Neural progenitor cell (in vitro differentiated cells): ENCODE data around the gene SLC12A6. TPM values are rescaled to one million over a fixed set of nuclear protein-coding genes. Genes with fewer than 3 reads are reported as not detected.

Experiments used
- DNase-seq: peaks from one replicate; pipeline ENCODE4 v3.0.0-alpha.2; 2016; ENCODE audit warnings: low spot score
- H2AFZ ChIP-seq: fragments of 200-600 bp; sonication (generic); replicated peaks from 2 replicates; pipeline ENCODE4 v1.6.1; 2016; ENCODE audit warnings: antibody characterized with exemption
- H3F3A ChIP-seq: fragments of 200-600 bp; sonication (generic); 2 replicates; pipeline ENCODE4 v1.6.1; 2016; ENCODE audit warnings: antibody characterized with exemption, low read depth
- H3K27ac ChIP-seq: fragments of 200-600 bp; sonication (generic); 2 replicates; pipeline ENCODE4 v1.5.1; 2016; ENCODE audit warnings: mild to moderate bottlenecking
- H3K27me3 ChIP-seq: fragments of 200-600 bp; sonication (generic); 2 replicates; pipeline ENCODE4 v1.6.1; 2016; ENCODE audit warnings: mild to moderate bottlenecking, moderate library complexity
- H3K36me3 ChIP-seq: fragments of 200-600 bp; sonication (generic); 2 replicates; pipeline ENCODE4 v1.5.1; 2016
- H3K4me1 ChIP-seq: fragments of 200-600 bp; sonication (generic); 2 replicates; pipeline ENCODE4 v1.6.1; 2016; ENCODE audit warnings: mixed run types
- H3K4me2 ChIP-seq: fragments of 200-600 bp; sonication (generic); 2 replicates; pipeline ENCODE4 v1.6.1; 2016
- H3K4me3 ChIP-seq: fragments of 200-600 bp; sonication (generic); 2 replicates; pipeline ENCODE4 v1.5.1; 2016
- H3K79me2 ChIP-seq: fragments of 200-600 bp; sonication (generic); 2 replicates; pipeline ENCODE4 v1.6.1; 2016; ENCODE audit warnings: low read depth
- H3K9ac ChIP-seq: fragments of 200-600 bp; sonication (generic); 2 replicates; pipeline ENCODE4 v1.6.1; 2016
- H3K9me3 ChIP-seq: fragments of 200-600 bp; sonication (generic); 2 replicates; pipeline ENCODE4 v1.5.1; 2016; ENCODE audit warnings: low read depth
- H4K20me1 ChIP-seq: fragments of 200-600 bp; sonication (generic); 2 replicates; pipeline ENCODE4 v1.6.1; 2016; ENCODE audit warnings: low read depth
- H3K27ac Mint-ChIP-seq: 3 replicates; pipeline ENCODE4 v1.8.0; 2021; ENCODE audit warnings: mixed read lengths
- H3K27me3 Mint-ChIP-seq: 2 replicates; pipeline ENCODE4 v1.8.0; 2022; ENCODE audit warnings: low read depth, mild to moderate bottlenecking, inconsistent platforms, moderate library complexity, mixed read lengths; ENCODE audit not compliant: insufficient read depth
- H3K36me3 Mint-ChIP-seq: 3 replicates; pipeline ENCODE4 v1.8.0; 2021; ENCODE audit warnings: mixed read lengths
- H3K4me1 Mint-ChIP-seq: 3 replicates; pipeline ENCODE4 v1.8.0; 2021; ENCODE audit warnings: mixed read lengths
- H3K4me3 Mint-ChIP-seq: 3 replicates; pipeline ENCODE4 v1.8.0; 2021; ENCODE audit warnings: mild to moderate bottlenecking, moderate library complexity, mixed read lengths
- H3K9me3 Mint-ChIP-seq: 3 replicates; pipeline ENCODE4 v1.8.0; 2020; ENCODE audit warnings: mixed read lengths
- EZH2 ChIP-seq: fragments of 200-600 bp; sonication (generic); IDR thresholded peaks from 2 replicates; pipeline ENCODE4 v1.6.1; 2017; ENCODE audit warnings: antibody characterized with exemption, mild to moderate bottlenecking, moderate library complexity
- EZH2phosphoT487 ChIP-seq: fragments of 200-600 bp; sonication (generic); IDR thresholded peaks from 2 replicates; pipeline ENCODE4 v1.6.1; 2017; ENCODE audit warnings: antibody characterized with exemption
- total RNA-seq: library from RNA; depleted of rRNA; stranded (reverse); fragments of >200 nt; gene quantifications from 2 replicates; pipeline ENCODE4 v1.2.3, GENCODE V29; 2015; ENCODE audit warnings: low replicate concordance
- TF ChIP-seq, protein P1 (sequence below): fragments of 200-600 bp; sonication (generic); IDR thresholded peaks from 2 replicates; pipeline ENCODE4 v1.5.1; 2017; ENCODE audit warnings: antibody characterized with exemption, mild to moderate bottlenecking

The SLC12A6 gene
- total RNA-seq, 1 donor from 2014 or later = 17.7 TPM

GRCh38 chr15:34367101-34368081 lies 29.8 kb upstream of the SLC12A6 start, which contains the start of gene LPCAT4:
Gene LPCAT4 (minus strand): TSS chr15:34367196. CDS start chr15:34367100, 96 bp downstream.
- Histone ChIP-seq H3K27me3 (no peaks in the 10 kb centered on the region), H2AFZ (peak within 1 kb of the TSS; percentile 95), H3K9me3 (no peaks in the 10 kb centered on the region), H3K79me2 (peaks cover 24% of the 10 kb centered on the region), H3K4me2 (peak within 1 kb of the TSS; percentile 85), H4K20me1 (peaks cover 14% of the 10 kb centered on the region), H3K27ac (peak within 1 kb of the TSS; percentile 91), H3K4me3 (peak within 1 kb of the TSS; percentile 78), H3F3A (peaks cover 19% of the 10 kb centered on the region), H3K36me3 (no peaks in the 10 kb centered on the region), H3K9ac (peak within 1 kb of the TSS; percentile 47), H3K4me1 (peaks cover 15% of the 10 kb centered on the region)
- TF ChIP-seq, protein P1, sequence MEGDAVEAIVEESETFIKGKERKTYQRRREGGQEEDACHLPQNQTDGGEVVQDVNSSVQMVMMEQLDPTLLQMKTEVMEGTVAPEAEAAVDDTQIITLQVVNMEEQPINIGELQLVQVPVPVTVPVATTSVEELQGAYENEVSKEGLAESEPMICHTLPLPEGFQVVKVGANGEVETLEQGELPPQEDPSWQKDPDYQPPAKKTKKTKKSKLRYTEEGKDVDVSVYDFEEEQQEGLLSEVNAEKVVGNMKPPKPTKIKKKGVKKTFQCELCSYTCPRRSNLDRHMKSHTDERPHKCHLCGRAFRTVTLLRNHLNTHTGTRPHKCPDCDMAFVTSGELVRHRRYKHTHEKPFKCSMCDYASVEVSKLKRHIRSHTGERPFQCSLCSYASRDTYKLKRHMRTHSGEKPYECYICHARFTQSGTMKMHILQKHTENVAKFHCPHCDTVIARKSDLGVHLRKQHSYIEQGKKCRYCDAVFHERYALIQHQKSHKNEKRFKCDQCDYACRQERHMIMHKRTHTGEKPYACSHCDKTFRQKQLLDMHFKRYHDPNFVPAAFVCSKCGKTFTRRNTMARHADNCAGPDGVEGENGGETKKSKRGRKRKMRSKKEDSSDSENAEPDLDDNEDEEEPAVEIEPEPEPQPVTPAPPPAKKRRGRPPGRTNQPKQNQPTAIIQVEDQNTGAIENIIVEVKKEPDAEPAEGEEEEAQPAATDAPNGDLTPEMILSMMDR = peak; percentile 79
- peak; percentile 27 for TF ChIP-seq EZH2
- peak; percentile 28 for TF ChIP-seq EZH2phosphoT487
- peaks cover 3% of the 10 kb centered on the region for H3K36me3 Mint-ChIP-seq
- peaks cover 16% of the 10 kb centered on the region for H3K4me1 Mint-ChIP-seq
- H3K27ac Mint-ChIP-seq = peak within 1 kb of the TSS; percentile 97
- peak; percentile 95 for DNase-seq
- peak within 1 kb of the TSS; percentile 97 for H3K4me3 Mint-ChIP-seq
- no peaks in the 10 kb centered on the region for H3K9me3 Mint-ChIP-seq
- H3K27me3 Mint-ChIP-seq = peaks cover 5% of the 10 kb centered on the region

- H4K20me1 ChIP-seq = peaks cover 14% of the 10 kb centered on the region
- Mint-ChIP-seq H3K27me3 (peaks cover 5% of the 10 kb centered on the region), H3K4me3 (peak overlapping the region; percentile 97), H3K9me3 (no peaks in the 10 kb centered on the region), H3K4me1 (peaks cover 16% of the 10 kb centered on the region), H3K36me3 (peaks cover 3% of the 10 kb centered on the region), H3K27ac (peak overlapping the region; percentile 85)
- H3K4me2 ChIP-seq = peak overlapping the region; percentile 85
- no peaks in the 10 kb centered on the region for H3K27me3 ChIP-seq
- DNase-seq = peak; percentile 81
- H3F3A ChIP-seq = peaks cover 19% of the 10 kb centered on the region
- H3K4me3 ChIP-seq = peak overlapping the region; percentile 78
- peaks cover 15% of the 10 kb centered on the region for H3K4me1 ChIP-seq
- no peak for TF ChIP-seq EZH2phosphoT487
- TF ChIP-seq, protein P1 = no peak
- TF ChIP-seq EZH2 = no peak
- H2AFZ ChIP-seq = peak overlapping the region; percentile 95
- no peaks in the 10 kb centered on the region for H3K9me3 ChIP-seq
- H3K36me3 ChIP-seq = no peaks in the 10 kb centered on the region
- peaks cover 24% of the 10 kb centered on the region for H3K79me2 ChIP-seq
- peak overlapping the region; percentile 64 for H3K27ac ChIP-seq
- peak overlapping the region; percentile 47 for H3K9ac ChIP-seq
Measured at GRCh38 chr15:34366271-34367065, 28.9 kb upstream of the SLC12A6 start.

DNA sequence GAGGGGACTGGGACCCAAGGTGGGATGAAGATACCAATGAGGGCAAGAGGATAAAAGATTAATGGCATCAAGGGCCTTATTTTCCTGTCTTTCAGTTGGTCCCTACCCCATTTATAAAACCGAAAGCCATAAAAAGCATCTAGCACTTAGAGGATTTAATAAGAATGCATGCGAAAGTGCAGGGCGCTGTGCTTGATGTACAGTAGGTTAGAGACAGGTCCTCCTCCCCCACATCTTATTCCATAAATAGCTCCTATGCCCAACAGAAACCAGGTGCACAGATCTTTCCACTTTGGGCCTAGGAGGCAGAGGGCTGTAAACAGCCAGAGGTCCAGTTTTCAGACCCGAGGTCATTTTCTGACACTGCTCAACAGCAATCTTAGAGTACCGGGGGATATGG lies 28.3 kb upstream of the SLC12A6 start:
- no peaks in the 10 kb centered on the region for H3K9me3 Mint-ChIP-seq
- TF ChIP-seq, protein P1 = no peak
- no peak for TF ChIP-seq EZH2
- no peak for TF ChIP-seq EZH2phosphoT487
- H3K4me3 ChIP-seq = peak overlapping the region; percentile 78
- no peaks in the 10 kb centered on the region for H3K9me3 ChIP-seq
- peak overlapping the region; percentile 95 for H2AFZ ChIP-seq
- H3K9ac ChIP-seq = no peak overlapping the region
- H3K4me2 ChIP-seq = peak overlapping the region; percentile 85
- H3K27ac ChIP-seq = no peak overlapping the region
- peak overlapping the region; percentile 97 for H3K4me3 Mint-ChIP-seq
- no peaks in the 10 kb centered on the region for H3K36me3 ChIP-seq
- peaks cover 8% of the 10 kb centered on the region for H3K36me3 Mint-ChIP-seq
- peaks cover 19% of the 10 kb centered on the region for H3F3A ChIP-seq
- peaks cover 15% of the 10 kb centered on the region for H3K4me1 ChIP-seq
- H3K27me3 ChIP-seq = no peaks in the 10 kb centered on the region
- no peak for DNase-seq
- peak overlapping the region; percentile 39 for H3K27ac Mint-ChIP-seq
- H3K4me1 Mint-ChIP-seq = peaks cover 16% of the 10 kb centered on the region
- H3K79me2 ChIP-seq = peaks cover 24% of the 10 kb centered on the region
- H3K27me3 Mint-ChIP-seq = peaks cover 4% of the 10 kb centered on the region
- H4K20me1 ChIP-seq = peaks cover 14% of the 10 kb centered on the region
